ENCODE data around the gene CLC. TPM values are rescaled to one million over a fixed set of nuclear protein-coding genes. Genes with fewer than 3 reads are reported as not detected.
"Not testable (repeated sequence)": the region's sequence is repeated elsewhere in the genome, so short reads cannot be mapped to it uniquely, and the experiment has no call there.

CLC gene
- not detected for total RNA-seq

DNA sequence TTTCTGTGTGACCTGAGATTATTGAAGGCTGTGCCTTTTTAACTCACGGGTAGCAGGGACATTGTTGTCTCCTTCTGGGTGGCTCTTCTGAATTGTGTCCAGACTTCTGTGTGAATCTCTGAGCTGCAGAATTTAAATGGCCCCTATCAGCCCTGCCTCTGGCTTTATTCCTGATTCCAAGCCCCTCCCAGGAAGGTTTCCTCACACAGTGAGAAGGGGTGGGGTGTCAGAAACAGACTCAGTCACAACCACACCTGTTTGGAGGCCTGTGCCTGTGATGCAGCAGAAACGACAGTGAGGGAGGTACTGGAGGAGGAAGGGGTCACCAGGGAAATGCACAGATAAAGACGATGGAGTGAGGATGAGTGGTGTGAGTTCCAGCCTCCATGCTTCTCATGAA lies at the start of gene CLC:
Gene CLC (minus strand): TSS at position 139 of the 400 bp plus-strand sequence. CDS start 77 bp downstream, at position 62.
- no peak for ATAC-seq

DNA sequence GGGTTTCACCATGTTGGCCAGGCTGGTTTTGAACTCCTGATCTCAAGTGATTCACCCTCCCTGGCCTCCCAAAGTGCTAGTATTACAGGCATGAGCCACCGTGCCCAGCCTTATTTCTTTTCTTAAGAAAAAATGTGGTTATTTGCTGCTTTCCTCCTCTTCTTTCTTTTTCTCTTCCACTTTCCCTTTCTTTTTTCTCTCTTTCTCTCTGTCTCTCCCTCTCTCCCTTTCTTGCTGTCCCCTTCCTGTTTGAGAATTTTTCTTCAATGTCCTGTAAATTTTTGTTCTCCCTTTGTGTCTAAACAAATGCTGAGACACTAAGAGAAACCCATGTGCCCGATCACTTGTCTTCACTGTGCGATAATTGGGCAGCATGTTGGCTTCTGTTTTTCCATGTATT lies 43.1 kb upstream of the CLC start:
- ATAC-seq = no peak

DNA sequence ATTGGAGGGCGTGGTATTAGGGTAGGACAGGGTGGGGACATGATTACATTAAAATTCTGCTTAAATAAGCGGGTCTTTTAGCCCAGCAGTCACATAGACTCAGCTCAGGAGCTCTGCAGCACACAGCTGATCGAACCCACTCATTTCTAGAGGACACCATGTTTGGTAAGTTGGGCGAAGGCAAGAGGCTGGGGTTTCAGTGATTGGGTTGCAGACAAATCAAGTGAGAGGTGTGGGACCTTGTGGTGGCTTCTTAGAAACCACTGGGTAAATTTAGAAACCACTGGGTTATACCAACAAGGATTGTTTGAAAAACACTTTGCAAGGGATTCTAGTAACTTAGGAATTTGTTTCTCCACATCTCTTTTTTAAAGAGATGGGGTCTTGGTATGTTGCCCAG lies 40.9 kb upstream of the CLC start, which contains the start of gene LEUTX:
Gene LEUTX (plus strand): TSS at position 92 of the 400 bp plus-strand sequence. CDS start 67 bp downstream, at position 159.
- no peak for ATAC-seq

DNA sequence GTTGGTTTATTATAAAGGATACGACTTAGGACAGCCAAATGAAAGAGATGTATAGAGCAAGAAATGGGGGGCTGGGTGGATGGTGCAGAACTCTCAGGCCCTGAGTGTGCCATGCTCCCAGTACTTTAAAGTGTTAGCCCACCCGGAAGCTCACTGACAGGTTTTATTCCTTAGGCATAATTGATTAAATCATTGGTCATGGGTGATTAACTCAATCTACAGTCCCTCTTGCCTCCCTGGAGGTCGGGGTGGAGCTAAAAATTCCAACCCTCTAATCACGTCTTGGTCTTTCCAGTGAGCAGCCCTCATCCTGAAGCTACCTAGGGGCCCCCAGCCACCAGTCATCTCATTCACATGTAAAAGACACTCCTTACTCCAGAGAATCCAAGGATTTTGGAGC lies 31.0 kb upstream of the CLC start:
- ATAC-seq = no peak

DNA sequence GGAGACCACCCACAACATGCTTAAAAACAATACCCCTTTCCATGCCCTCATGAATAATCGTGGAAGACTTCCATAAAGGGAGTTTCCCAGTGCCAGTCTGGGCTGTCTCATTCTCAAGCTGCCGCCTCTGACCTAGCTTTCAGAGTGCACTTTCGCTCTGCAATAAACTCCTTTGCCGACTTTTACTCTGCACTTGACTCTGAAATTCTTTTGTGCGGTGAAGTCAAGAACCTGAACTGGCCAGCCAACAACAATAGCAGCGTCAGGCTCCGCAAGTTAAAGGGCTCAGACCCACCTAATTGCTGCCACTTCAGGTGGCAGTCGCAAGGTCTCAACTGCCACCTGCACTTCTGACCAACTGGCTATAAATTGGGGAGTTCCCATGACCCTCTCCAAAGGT lies 30.5 kb upstream of the CLC start:
- ATAC-seq = no peak

DNA sequence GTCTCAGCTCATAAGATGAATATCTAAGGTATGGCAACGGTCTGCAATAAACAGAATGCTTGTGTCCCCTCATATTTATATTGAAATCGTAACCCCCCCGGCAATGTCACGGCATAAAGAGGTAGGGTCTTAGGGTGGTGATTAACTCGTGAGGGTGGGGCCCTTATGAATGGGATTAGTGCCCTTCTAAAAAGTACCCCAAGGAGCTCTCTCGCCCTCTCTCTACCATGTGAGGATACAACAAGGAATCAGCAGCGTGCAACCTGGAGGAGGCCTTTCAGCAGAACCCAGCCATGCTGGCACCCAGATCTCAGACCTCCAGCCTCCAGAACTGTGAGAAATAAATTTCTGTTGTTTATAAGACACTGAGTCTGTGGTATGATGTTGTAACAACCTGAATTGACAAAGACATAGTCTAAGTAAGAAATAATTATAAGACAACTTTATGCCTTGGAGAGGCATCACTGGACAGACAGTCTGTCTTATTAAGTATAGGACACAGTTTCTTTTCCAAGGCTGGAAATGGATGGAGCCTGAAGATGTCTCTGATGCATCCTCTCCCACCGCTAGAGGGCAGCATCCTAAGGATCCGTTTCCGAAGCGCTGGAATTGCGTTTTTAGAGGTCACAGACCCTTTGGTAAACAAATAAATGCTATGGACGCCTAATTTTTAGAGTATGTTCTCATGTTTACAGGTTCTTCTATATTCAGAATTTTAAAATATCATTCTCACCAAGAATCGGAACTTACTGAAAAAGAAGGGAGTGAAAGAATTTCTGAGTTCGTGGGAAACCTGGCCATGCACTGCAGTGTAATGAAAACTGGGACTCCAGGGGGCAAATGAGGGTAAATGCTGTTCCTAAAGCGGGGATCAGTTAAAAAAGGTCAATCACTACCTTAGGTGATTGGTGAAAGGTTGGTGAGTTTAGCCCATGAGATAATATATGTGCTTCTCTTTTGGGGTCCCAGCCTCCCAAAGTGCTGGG lies 27.6 kb upstream of the CLC start:
- ATAC-seq = no peak

DNA sequence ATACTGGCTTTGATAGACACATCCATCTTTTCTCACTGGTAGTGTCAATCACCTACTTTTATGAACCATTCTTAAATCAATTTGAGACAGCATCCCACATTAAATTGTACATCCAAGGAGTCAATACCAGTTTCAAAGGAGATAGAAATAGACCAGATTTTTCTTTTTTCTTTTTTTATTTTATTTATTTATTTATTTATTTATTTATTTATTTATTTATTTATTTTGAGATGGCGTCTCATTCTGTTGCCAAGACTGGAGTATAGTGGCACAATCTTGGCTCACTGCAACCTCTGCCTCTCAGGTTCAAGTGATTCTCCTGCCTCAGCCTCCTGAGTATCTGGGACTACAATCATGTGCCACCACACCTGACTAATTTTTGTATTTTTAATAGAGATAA lies 24.0 kb upstream of the CLC start:
- not testable (repeated sequence) for ATAC-seq

DNA sequence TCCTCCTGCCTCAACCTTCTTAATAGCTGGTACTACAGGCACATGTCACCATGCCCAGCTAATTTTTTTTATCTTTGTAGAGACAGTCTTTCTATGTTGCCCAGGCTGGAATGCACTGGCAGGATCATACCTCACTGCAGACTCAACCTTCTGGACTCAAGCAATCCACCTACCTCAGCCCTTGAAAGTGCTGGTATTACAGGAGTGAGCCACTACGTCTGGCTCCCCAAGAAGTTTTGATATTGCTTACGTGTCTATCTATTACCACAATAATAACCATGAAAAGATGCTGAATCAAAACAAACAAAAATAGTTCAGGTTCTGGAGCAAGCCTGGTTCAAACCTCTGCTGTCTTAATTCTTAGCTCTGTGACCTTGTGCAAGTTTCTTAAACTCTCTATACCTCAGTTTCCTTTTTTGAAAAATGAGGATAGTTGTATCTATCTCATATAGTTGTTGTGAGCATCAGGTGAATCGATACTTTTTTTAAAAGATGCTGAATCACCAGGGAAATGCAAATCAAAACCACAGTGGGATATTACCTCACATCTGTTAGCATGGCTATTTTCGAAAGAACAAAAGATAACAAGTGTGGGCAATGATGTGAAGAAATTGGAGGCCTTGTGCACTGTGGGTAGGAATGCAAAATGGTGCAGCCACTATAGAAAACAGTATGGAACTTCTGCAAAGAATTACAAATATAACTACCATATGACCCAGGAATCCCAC lies 21.8 kb upstream of the CLC start:
- no peak for ATAC-seq

DNA sequence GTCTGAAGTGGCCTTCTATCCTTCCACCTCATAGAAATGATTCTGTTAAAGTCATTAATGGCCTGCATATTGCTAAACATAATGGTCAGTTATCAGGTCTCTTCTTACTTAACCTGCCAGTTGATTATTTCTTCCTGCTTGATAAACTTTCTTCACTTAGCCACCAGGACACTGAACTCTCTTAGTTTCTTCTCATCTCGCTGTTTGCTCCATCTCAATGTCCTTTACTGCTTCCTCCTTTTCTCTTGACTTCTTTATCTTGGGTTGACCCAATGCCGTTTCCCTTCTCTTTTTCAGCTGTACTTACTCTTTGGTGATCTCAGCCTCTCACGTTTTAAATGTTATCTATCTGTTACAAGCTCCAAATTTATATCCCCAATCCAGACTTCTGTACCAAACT lies 17.1 kb upstream of the CLC start:
- no peak for ATAC-seq

DNA sequence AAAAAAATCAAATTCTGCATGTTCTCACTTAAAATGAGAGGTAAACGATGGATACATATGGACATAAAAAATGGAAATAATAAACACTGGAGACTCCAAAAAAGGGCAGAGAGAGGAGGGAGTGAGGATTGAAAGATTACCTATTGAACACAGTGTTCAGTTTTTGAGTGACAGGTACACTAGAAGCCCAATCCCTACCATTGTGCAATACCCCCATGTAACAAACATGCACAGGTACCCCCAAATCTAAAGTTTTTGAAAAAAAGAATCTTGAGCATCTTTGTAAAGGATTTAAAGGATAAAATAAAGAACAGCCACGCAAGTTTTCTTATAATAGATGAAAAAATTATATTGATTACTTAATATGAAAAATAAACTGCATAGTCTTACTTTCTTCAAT lies 16.7 kb upstream of the CLC start:
- no peak for ATAC-seq

DNA sequence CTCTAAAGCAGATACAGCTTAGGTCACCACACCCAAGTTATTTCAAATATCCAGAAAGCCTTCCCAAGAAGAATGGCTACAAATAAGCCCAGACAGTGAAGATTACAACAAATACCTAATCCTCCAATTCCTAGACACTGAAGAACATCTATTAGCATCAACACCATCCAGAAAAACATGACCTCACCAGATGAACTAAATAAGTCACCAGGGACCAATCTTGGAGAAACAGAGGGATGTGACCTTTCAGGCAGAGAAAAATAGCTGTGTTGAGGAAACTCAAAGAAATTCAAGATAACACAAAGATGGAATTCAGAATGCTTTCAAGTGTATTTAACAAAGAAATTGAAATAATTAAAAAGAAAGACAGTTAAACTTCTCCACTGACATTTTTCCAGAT lies 15.0 kb upstream of the CLC start:
- ATAC-seq = no peak

DNA sequence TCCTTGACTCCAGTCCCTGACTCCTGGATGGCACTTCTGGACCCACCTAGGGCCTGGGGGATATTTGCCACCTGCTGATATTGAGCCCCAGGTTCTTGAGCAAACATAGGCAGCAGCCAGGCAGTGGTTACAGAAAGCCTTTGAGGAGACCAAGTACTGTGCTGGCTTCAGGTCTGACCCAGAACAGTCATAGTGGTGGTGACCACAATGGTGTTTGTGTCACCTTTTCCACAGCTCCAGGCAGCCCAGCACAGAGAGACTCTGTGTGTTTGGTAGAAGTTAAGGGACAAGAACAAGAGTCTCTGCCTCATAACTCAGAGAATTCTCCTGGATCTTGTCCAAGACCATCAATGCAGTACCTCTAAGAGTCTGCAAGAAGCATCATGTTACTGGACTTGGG lies 14.6 kb upstream of the CLC start:
- ATAC-seq = no peak

DNA sequence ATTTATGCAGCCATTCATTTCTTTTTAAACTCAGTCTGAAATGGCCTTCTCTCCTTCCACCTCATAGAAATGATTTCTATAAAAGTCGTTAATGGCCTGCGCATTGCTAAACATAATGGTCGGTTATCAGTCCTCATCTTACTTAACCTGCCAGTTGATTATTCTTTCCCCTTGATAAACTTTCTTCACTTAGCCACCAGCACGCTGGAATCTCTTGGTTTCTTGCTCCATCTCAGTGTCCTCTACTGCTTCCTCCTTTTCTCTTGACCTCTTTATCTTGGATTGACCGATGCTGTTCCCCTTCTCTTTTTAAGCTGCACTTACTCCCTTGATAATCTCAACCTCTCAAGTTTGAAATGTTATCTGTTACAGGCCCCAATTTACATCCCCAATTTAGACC lies 12.2 kb upstream of the CLC start:
- ATAC-seq = no peak

DNA sequence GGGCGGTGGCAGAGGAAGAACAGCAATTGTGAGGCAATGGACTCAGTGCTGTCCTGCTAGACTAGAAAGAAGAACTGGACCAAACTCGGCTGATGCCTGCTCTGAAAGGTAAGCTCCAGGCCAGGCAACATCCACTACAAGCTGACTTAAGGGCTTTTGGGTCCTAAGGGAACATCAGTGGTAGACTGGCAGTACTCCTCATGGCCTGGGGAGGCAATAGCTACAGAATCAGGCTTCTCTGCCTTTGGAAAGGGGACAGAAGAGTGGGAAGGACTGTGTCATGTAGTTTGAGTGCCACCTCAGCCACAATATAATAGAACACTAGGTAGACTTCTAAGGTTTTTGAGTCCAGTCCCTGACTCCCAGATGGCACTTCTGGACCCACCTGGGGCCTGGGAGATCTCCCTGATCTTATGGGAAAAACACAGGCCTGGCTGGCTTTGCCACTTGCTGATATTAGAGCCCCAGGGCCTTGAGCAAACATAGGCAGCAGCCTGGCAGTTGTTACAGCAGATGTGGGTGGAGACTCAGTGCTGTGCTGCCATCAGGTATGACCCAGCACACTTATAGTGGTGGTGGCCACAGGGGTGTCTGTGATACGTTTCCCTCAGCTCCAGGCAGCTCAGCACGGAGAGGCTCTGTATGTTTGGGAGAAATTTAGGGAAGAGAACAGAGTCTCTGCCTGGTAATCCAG lies 9.2 kb upstream of the CLC start:
- ATAC-seq = no peak

DNA sequence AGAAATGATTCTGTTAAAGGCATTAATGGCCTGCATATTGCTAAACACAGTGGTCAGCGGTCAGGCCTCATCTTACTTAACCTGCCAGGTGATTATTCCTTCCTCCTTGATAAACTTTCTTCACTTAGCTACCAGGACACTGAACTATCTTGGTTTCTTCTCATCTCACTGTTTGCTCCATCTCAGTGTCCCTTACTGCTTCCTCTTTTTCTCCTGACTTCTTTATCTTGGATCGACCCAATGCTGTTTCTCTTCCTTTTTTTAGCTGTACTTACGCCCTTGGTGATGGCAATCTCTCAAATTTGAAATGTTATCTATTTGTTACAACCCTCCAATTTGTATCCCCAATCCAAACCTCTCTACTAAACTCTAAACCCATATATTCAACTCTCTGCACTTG lies 7.8 kb upstream of the CLC start:
- ATAC-seq = no peak

DNA sequence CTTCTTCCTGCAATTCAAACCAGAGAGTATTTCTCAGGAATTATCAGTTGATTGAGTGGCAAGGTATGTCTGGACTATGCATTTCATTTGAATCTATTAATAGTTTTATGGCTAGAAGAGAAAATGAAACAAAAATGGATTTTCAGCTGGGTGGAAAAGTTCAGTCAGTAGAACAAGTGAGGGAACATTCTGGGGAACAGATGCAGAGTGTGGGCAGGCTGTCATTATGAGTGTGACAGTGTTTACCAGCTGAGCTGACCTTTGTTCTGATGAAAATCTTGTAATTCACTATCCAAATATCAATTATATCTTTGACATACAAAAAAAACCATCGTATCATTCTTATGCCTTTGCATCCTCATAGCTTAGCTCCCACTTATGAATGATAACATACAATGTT lies 2.6 kb upstream of the CLC start:
- ATAC-seq = no peak

DNA sequence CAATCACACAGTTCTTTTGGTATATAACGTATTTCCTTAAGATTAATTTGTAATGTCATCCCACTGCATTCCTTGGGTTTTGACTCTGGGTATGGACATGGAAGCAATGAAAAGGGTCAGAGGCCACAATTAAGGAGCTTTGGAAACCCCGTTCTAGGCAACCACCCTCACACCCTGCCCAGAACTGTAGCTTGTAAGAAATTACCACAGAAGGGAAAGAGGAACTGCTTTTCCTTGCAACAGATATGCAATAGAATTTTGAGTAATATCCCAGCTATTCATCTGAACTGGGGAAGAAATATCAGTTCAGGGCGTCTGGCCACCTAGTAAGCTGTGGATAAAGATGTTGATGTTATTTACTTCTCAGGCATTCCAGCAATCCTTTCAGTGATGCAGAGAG lies 985 bp upstream of the CLC start:
- ATAC-seq = no peak

DNA sequence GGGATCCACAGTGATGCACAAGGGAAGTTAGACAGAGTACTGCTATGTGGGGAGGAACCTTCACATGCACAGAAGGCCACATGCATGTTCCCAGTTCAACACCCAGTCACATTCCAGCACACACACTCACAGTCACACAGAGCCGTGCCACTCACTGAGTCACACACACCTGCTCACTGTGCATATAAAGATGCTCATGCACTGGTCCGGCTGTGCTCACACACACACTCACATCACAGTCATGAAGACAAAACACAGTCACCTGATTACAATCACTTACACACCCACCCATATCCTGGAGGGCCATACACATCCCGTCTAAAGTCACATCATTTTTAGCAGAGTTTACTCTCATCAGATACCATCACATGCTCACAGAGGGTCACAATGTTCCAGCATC lies 478 bp downstream of the CLC start:
- no peak for ATAC-seq

DNA sequence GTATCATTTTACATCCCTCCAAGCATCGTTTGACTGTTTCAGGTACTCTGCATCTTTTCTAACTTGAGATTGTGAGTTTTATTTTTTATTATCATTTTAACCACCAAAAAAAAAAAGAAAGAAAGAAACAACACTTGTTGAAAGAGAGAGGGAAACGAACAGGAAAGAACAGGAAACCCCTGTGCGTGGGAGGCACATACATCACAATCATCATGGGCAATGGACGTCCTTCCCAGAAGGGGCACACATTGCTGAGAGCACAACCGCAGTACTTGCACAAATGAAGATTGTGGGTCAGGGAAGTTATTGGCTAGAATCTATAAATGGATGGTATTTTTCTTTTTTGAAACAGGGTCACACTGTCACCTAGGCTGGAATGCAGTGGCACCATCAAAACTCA lies 1.7 kb downstream of the CLC start:
- ATAC-seq = no peak

DNA sequence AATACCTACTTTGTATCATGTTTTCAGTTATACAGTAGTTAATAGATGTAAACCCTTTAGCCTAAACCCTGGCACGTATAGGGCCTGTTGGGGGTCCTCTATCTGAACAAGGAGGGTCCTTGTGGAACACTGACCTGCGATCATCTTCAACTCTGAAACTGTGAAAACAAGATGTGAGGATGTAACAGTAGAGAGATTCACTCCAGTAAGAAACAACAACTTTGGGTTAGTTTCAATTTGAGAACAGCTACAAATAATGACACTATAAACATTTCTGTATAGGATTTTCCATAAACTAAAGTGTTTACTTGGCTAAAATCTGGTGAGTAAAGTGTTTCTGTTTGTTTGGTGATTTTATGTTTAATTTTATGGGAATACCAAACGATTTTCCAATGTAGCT lies 2.1 kb downstream of the CLC start:
- no peak for ATAC-seq

DNA sequence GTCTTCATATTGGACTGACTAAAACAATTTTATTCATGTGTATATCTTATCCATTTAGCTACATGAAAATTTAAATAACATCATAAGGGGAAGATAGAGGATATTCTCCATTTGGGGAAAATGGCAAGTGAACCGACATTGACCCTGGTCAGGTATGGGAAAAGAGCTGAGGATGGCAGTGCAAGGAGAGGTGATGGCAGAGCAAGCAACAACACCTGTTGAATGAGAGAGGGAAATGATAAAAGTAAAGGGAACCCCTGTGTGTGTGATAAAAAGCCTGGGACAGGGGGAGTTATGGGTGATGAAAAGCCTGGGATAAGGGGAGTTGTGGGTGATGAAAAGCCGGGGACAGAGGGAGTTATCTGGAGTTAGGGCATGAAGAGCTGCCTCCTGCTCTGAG lies 4.0 kb downstream of the CLC start:
- no peak for ATAC-seq

DNA sequence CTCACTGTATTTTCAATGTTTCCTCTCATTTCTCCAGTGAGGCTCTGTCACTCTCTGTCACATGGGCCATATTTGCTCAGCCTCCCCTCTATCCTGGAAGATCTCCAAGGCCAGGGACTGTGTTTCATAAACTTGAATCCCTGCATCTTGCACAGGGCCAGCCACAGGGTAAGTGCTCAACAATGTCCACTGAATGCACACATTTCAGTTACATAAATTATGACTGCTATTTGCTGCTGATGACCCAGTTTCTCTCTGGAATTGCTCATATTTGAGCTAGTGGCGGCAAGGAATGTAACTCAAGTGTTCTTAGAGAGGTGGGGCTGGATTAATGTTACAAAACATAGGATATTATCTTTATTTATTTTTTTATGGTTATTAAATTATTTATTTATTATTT lies 6.1 kb downstream of the CLC start:
- ATAC-seq = no peak

DNA sequence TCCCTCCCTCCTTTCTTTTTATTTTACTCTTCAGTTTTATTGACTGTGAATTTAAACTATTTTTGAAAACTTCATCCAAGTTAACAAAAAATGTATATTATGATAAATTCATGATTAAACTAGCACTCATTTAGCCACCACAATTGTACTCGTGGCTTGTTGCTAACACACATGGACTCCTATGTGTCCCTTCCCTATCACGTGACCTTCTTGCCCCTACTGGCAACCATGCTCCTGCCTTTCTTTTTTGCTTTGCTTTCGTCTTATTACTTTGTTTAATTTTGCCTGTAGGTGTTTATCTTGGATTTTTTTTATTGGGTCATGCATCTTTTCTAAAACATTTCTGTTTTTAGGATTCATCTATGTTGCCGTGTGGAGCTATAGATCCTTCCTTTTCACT lies 8.2 kb downstream of the CLC start:
- no peak for ATAC-seq
